Measurements from ENCODE around the gene BCDIN3D. TPM values are rescaled to one million over a fixed set of nuclear protein-coding genes. Genes with fewer than 3 reads are reported as not detected.

BCDIN3D gene
- total RNA-seq, 1 donor from 2014 or later: 3.8 TPM

DNA sequence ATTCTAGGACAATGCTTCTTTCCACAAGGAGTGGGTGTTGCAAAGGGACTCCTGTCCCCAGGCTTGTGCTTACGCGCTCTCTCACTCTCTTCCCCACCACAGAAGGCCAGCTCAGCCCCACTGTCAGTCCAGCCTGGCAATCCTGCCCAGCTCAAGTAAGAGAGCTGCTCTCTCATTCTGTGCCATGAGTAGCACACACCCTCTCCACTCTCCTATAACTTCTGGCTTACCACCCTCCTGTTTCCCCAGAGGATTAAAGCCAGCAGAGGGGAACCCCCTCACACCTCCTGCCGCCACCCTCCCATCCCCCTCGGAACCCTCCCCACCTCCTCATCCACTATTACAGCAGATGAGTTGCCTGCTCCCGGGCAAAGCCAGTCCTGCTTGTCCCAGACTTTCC, 31.8 kb downstream of the BCDIN3D start:
- Histone ChIP-seq H3K9ac (no peak overlapping the region), H3K9me3 (ENCODE audit: low read depth) (no peaks in the 10 kb centered on the region), H3K4me3 (no peak overlapping the region), H2AFZ (replicated peaks) (no peak overlapping the region), H3K4me2 (peak overlapping the region; percentile 76), H3K27me3 (no peaks in the 10 kb centered on the region), H3K4me1 (peaks cover 53% of the 10 kb centered on the region), H3F3A (ENCODE audit: low read depth) (peaks cover 43% of the 10 kb centered on the region), H3K27ac (peak overlapping the region; percentile 98), H3K79me2 (ENCODE audit: low read depth) (peaks cover 27% of the 10 kb centered on the region), H3K36me3 (no peaks in the 10 kb centered on the region), H4K20me1 (ENCODE audit: low read depth) (peaks cover 4% of the 10 kb centered on the region)
- DNase-seq (ENCODE audit: low spot score): no peak
- no peaks in the 10 kb centered on the region for H3K27me3 Mint-ChIP-seq (ENCODE audit: insufficient read depth, low read depth)
- TF ChIP-seq EZH2 (IDR thresholded peaks at IDR 0.05): no peak
- TF ChIP-seq, protein P1, sequence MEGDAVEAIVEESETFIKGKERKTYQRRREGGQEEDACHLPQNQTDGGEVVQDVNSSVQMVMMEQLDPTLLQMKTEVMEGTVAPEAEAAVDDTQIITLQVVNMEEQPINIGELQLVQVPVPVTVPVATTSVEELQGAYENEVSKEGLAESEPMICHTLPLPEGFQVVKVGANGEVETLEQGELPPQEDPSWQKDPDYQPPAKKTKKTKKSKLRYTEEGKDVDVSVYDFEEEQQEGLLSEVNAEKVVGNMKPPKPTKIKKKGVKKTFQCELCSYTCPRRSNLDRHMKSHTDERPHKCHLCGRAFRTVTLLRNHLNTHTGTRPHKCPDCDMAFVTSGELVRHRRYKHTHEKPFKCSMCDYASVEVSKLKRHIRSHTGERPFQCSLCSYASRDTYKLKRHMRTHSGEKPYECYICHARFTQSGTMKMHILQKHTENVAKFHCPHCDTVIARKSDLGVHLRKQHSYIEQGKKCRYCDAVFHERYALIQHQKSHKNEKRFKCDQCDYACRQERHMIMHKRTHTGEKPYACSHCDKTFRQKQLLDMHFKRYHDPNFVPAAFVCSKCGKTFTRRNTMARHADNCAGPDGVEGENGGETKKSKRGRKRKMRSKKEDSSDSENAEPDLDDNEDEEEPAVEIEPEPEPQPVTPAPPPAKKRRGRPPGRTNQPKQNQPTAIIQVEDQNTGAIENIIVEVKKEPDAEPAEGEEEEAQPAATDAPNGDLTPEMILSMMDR (IDR thresholded peaks at IDR 0.05): no peak
- TF ChIP-seq EZH2phosphoT487 (IDR thresholded peaks at IDR 0.05): no peak
- peaks cover 24% of the 10 kb centered on the region for H3K36me3 Mint-ChIP-seq
- H3K4me1 Mint-ChIP-seq: peaks cover 61% of the 10 kb centered on the region
- no peak overlapping the region for H3K4me3 Mint-ChIP-seq
- peaks cover 4% of the 10 kb centered on the region for H3K9me3 Mint-ChIP-seq
- no peak overlapping the region for H3K27ac Mint-ChIP-seq

- TF ChIP-seq EZH2phosphoT487 (IDR thresholded peaks at IDR 0.05) (no peak), EZH2 (IDR thresholded peaks at IDR 0.05) (no peak)
- TF ChIP-seq, protein P1 (IDR thresholded peaks at IDR 0.05): no peak
- Mint-ChIP-seq H3K36me3 (peaks cover 26% of the 10 kb centered on the region), H3K27me3 (ENCODE audit: insufficient read depth, low read depth) (peaks cover 5% of the 10 kb centered on the region), H3K9me3 (no peaks in the 10 kb centered on the region), H3K27ac (peak overlapping the region; percentile 99), H3K4me3 (peak overlapping the region; percentile 74), H3K4me1 (peaks cover 60% of the 10 kb centered on the region)
- peak overlapping the region; percentile 35 for H3K4me3 ChIP-seq
- H3K4me1 ChIP-seq: peaks cover 53% of the 10 kb centered on the region
- no peaks in the 10 kb centered on the region for H3K9me3 ChIP-seq (ENCODE audit: low read depth)
- H3K9ac ChIP-seq: no peak overlapping the region
- H3K27ac ChIP-seq: peak overlapping the region; percentile 98
- H3K4me2 ChIP-seq: peak overlapping the region; percentile 76
- no peaks in the 10 kb centered on the region for H3K27me3 ChIP-seq
- H3F3A ChIP-seq (ENCODE audit: low read depth): peaks cover 43% of the 10 kb centered on the region
- no peak overlapping the region for H2AFZ ChIP-seq (replicated peaks)
- H4K20me1 ChIP-seq (ENCODE audit: low read depth): no peaks in the 10 kb centered on the region
- no peaks in the 10 kb centered on the region for H3K36me3 ChIP-seq
- peaks cover 27% of the 10 kb centered on the region for H3K79me2 ChIP-seq (ENCODE audit: low read depth)
- no peak for DNase-seq (ENCODE audit: low spot score)
These were observed 33.0 kb downstream of the BCDIN3D start for GRCh38 chr12:49809906-49810389.

DNA sequence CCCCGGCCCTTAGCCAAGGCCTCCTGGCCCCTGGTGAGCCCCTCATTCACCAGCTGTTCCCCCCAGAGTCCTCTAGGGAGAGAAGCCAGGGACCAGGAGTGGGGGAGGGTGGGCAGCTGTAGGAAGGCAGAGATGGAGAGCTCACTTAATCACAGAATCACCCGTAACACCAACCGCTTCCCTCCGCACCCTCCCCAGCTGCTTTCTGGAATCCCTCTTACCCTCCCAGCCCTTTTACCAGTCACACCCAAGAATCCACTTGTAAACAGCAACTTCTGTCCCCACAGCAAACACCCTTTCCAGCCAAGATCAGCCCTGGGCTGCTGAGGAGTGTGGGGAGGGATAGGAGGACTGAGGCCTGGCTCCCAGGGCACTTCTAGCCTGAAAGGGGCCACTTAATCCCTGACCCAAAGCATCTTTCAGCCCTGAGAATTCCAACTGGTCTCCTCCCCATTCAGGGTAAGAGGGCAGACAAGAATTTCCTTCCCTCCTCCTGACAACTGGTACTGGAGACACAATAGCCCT, 33.5 kb downstream of the BCDIN3D start:
- peak overlapping the region; percentile 98 for H3K27ac ChIP-seq
- peaks cover 43% of the 10 kb centered on the region for H3F3A ChIP-seq (ENCODE audit: low read depth)
- peaks cover 23% of the 10 kb centered on the region for H3K36me3 Mint-ChIP-seq
- H3K4me3 Mint-ChIP-seq: peak overlapping the region; percentile 74
- TF ChIP-seq, protein P1 (IDR thresholded peaks at IDR 0.05): no peak
- no peak for TF ChIP-seq EZH2 (IDR thresholded peaks at IDR 0.05)
- TF ChIP-seq EZH2phosphoT487 (IDR thresholded peaks at IDR 0.05): no peak
- H3K27ac Mint-ChIP-seq: peak overlapping the region; percentile 99
- H4K20me1 ChIP-seq (ENCODE audit: low read depth): no peaks in the 10 kb centered on the region
- no peaks in the 10 kb centered on the region for H3K36me3 ChIP-seq
- H3K27me3 Mint-ChIP-seq (ENCODE audit: insufficient read depth, low read depth): peaks cover 5% of the 10 kb centered on the region
- no peaks in the 10 kb centered on the region for H3K9me3 ChIP-seq (ENCODE audit: low read depth)
- H3K79me2 ChIP-seq (ENCODE audit: low read depth): peaks cover 27% of the 10 kb centered on the region
- no peak overlapping the region for H2AFZ ChIP-seq (replicated peaks)
- H3K4me3 ChIP-seq: peak overlapping the region; percentile 35
- no peak overlapping the region for H3K9ac ChIP-seq
- H3K4me1 ChIP-seq: peaks cover 53% of the 10 kb centered on the region
- H3K4me2 ChIP-seq: peak overlapping the region; percentile 76
- H3K9me3 Mint-ChIP-seq: no peaks in the 10 kb centered on the region
- DNase-seq (ENCODE audit: low spot score): peak; percentile 81
- H3K27me3 ChIP-seq: no peaks in the 10 kb centered on the region
- H3K4me1 Mint-ChIP-seq: peaks cover 60% of the 10 kb centered on the region
